NCI-H526 treated with DMSO at 0.1 percent for 48 hours (cell line): ENCODE data around the gene SCART1.
"Not testable (repeated sequence)": the region's sequence is repeated elsewhere in the genome, so short reads cannot be mapped to it uniquely, and the experiment has no call there.

ENCODE experiments used
- DNase-seq: peaks from one replicate; lab custom pipeline; 2025; lab: John Stamatoyannopoulos, UW

Gene SCART1

GRCh38 chr10:133474027-133474426, 20.3 kb downstream of the SCART1 start:
- no peak for DNase-seq

GRCh38 chr10:133474665-133475424, 21.1 kb downstream of the SCART1 start:
- no peak for DNase-seq

GRCh38 chr10:133475425-133475734, 21.6 kb downstream of the SCART1 start:
- DNase-seq, result no peak

- DNase-seq, result no peak
These were observed 22.3 kb downstream of the SCART1 start for GRCh38 chr10:133475821-133476640.

GRCh38 chr10:133476641-133476990, 22.9 kb downstream of the SCART1 start:
- no peak for DNase-seq

- DNase-seq, result no peak
These were observed 27.4 kb downstream of the SCART1 start for GRCh38 chr10:133481086-133481643.

GRCh38 chr10:133481657-133482056, 27.9 kb downstream of the SCART1 start:
- no peak for DNase-seq

- DNase-seq, result no peak
These were observed 31.1 kb downstream of the SCART1 start for GRCh38 chr10:133484818-133485217.

- DNase-seq, result no peak
These were observed 33.3 kb downstream of the SCART1 start for GRCh38 chr10:133487085-133487484.

- no peak for DNase-seq
These were observed 34.6 kb downstream of the SCART1 start for GRCh38 chr10:133488354-133488753.

- DNase-seq, result peak; percentile 15
These were observed 36.3 kb downstream of the SCART1 start for GRCh38 chr10:133489816-133490588.

GRCh38 chr10:133493562-133493961, 39.8 kb downstream of the SCART1 start:
- not testable (repeated sequence) for DNase-seq

- DNase-seq, result not testable (repeated sequence)
These were observed 43.6 kb downstream of the SCART1 start for GRCh38 chr10:133497363-133497762.

- not testable (repeated sequence) for DNase-seq
These were observed 45.4 kb downstream of the SCART1 start for GRCh38 chr10:133499176-133499575.

GRCh38 chr10:133500897-133501296, 47.2 kb downstream of the SCART1 start:
- DNase-seq, result not testable (repeated sequence)

GRCh38 chr10:133509700-133510099, 56.0 kb downstream of the SCART1 start:
- DNase-seq, result no peak

GRCh38 chr10:133511408-133511807, 57.7 kb downstream of the SCART1 start:
- no peak for DNase-seq

- DNase-seq, result no peak
These were observed 58.3 kb downstream of the SCART1 start for GRCh38 chr10:133511907-133512528.

GRCh38 chr10:133515471-133515870, 61.7 kb downstream of the SCART1 start:
- no peak for DNase-seq

- no peak for DNase-seq
These were observed 62.3 kb downstream of the SCART1 start for GRCh38 chr10:133516057-133516456.

GRCh38 chr10:133518517-133518916, 64.8 kb downstream of the SCART1 start:
- not testable (repeated sequence) for DNase-seq
